Liver (tissue), 9 donors: Measurements from ENCODE around the gene GABPB1. TPM values are rescaled to one million over a fixed set of nuclear protein-coding genes. Genes with fewer than 3 reads are reported as not detected.

Source experiments
- DNase-seq: peaks from one replicate; pipeline ENCODE4 v3.0.0-alpha.2; 2017; ENCODE audit warnings: low spot score
- H3K27ac ChIP-seq, 2 donors: one replicate each; pipeline ENCODE4 v1.7.0; 2013; ENCODE audit warnings: inconsistent platforms in 2 of 2, low read length in 2 of 2, control low read depth in 1 of 2, low read depth in 1 of 2, mild to moderate bottlenecking in 1 of 2
- H3K27me3 ChIP-seq, 4 donors: one replicate each; pipeline versions ENCODE4 v1.6.1 to v1.7.0; 2013; ENCODE audit warnings: low read length in 3 of 4, inconsistent platforms in 1 of 4, mild to moderate bottlenecking in 1 of 4, moderate library complexity in 1 of 4; ENCODE audit not compliant: control insufficient read depth in 4 of 4, insufficient read depth in 4 of 4
- H3K36me3 ChIP-seq, 4 donors: one replicate each; pipeline versions ENCODE4 v1.6.1 to v1.7.0; 2013; ENCODE audit warnings: low read length in 3 of 4, mild to moderate bottlenecking in 3 of 4, low read depth in 1 of 4, moderate library complexity in 1 of 4; ENCODE audit not compliant: control insufficient read depth in 4 of 4, insufficient read depth in 3 of 4
- H3K4me1 ChIP-seq, 4 donors: one replicate each; pipeline versions ENCODE4 v1.6.1 to v1.7.0; 2013; ENCODE audit warnings: low read length in 3 of 4, mild to moderate bottlenecking in 3 of 4, moderate library complexity in 1 of 4; ENCODE audit not compliant: control insufficient read depth in 4 of 4, insufficient read depth in 4 of 4
- H3K4me3 ChIP-seq, 3 donors: one replicate each; pipeline versions ENCODE4 v1.6.1 to v1.7.0; 2013; ENCODE audit warnings: low read length in 3 of 3, control low read depth in 1 of 3, low read depth in 1 of 3, mild to moderate bottlenecking in 1 of 3
- H3K9ac ChIP-seq, 2 donors: one replicate each; pipeline ENCODE4 v1.7.0; 2013; ENCODE audit warnings: low read length in 2 of 2, mild to moderate bottlenecking in 2 of 2, moderate library complexity in 2 of 2, control low read depth in 1 of 2, low read depth in 1 of 2
- H3K9me3 ChIP-seq, 4 donors: one replicate each; pipeline versions ENCODE4 v1.6.1 to v1.7.0; 2013; ENCODE audit warnings: low read length in 3 of 4; ENCODE audit not compliant: control insufficient read depth in 4 of 4
- ATF3 ChIP-seq: IDR thresholded peaks from 2 replicates; pipeline ENCODE4 v1.6.1; 2016; ENCODE audit warnings: antibody characterized with exemption
- CTCF ChIP-seq: fragments of 150-350 bp; IDR thresholded peaks from 2 replicates; pipeline ENCODE4 v1.5.1; 2017; ENCODE audit warnings: improper control_type of control experiment, low read depth, low read length; ENCODE audit not compliant: missing input control
- EGR1 ChIP-seq, 2 donors: IDR thresholded peaks; 2 replicates each; pipeline ENCODE4 v1.6.1; 2016 to 2018; ENCODE audit warnings: antibody characterized with exemption in 2 of 2, low read depth in 2 of 2
- FOXA1 ChIP-seq: IDR thresholded peaks from 2 replicates; pipeline ENCODE4 v1.6.1; 2016; ENCODE audit warnings: antibody characterized with exemption
- FOXA2 ChIP-seq: IDR thresholded peaks from 2 replicates; pipeline ENCODE4 v1.6.1; 2016; ENCODE audit warnings: antibody characterized with exemption
- GABPA ChIP-seq, 2 donors: IDR thresholded peaks in 1 of 2; conservative IDR thresholded peaks in 1 of 2; 2 replicates each; pipeline ENCODE4 v1.6.1; 2016; ENCODE audit warnings: antibody characterized with exemption in 2 of 2, mild to moderate bottlenecking in 1 of 2, moderate library complexity in 1 of 2
- HNF4A ChIP-seq, 2 donors: conservative IDR thresholded peaks; 2 replicates each; pipeline ENCODE4 v1.6.1; 2016; ENCODE audit warnings: antibody characterized with exemption in 2 of 2, mild to moderate bottlenecking in 2 of 2
- HNF4G ChIP-seq: IDR thresholded peaks from 2 replicates; pipeline ENCODE4 v1.6.1; 2016; ENCODE audit warnings: antibody characterized with exemption
- MAX ChIP-seq: IDR thresholded peaks from 2 replicates; pipeline ENCODE4 v1.6.1; 2016; ENCODE audit warnings: antibody characterized with exemption
- RAD21 ChIP-seq, 2 donors: IDR thresholded peaks; 2 replicates each; pipeline ENCODE4 v1.6.1; 2016; ENCODE audit warnings: antibody characterized with exemption in 2 of 2, mild to moderate bottlenecking in 2 of 2
- REST ChIP-seq: IDR thresholded peaks from 2 replicates; pipeline ENCODE4 v1.6.1; 2016; ENCODE audit warnings: antibody characterized with exemption, mild to moderate bottlenecking
- RXRA ChIP-seq, 2 donors: IDR thresholded peaks; 2 replicates each; pipeline ENCODE4 v1.6.1; 2017 to 2018; ENCODE audit warnings: antibody characterized with exemption in 2 of 2, mild to moderate bottlenecking in 1 of 2
- SP1 ChIP-seq: IDR thresholded peaks from 2 replicates; pipeline ENCODE4 v1.6.1; 2018; ENCODE audit warnings: antibody characterized with exemption, mild to moderate bottlenecking
- TAF1 ChIP-seq: conservative IDR thresholded peaks from 2 replicates; pipeline ENCODE4 v1.6.1; 2016; ENCODE audit warnings: antibody characterized with exemption, mild to moderate bottlenecking
- YY1 ChIP-seq: IDR thresholded peaks from 2 replicates; pipeline ENCODE4 v1.6.1; 2016; ENCODE audit warnings: antibody characterized with exemption, mild to moderate bottlenecking
- ZBTB33 ChIP-seq: IDR thresholded peaks from 2 replicates; pipeline ENCODE4 v1.6.1; 2016; ENCODE audit warnings: antibody characterized with exemption
- WGBS: extraction: QIAGEN DNeasy Blood & Tissue Kit; methylation state at CpG from one replicate; pipeline ENCODE4 v1.1.7; 2013; 5-methylcytosine and 5-hydroxymethylcytosine counted together
- polyA plus RNA-seq, 2 donors: library from polyadenylated mRNA; stranded (reverse) in 1 of 2; unstranded in 1 of 2; fragments of 200-250 nt in 1 of 2; fragments of >200 nt in 1 of 2; fragmentation: Nextera tagmentation in 1 of 2; extraction: Ambion mirVana in 1 of 2; gene quantifications; one replicate each; pipeline versions ENCODE4 v1.2.1 to v1.2.3, GENCODE V29; 2013 to 2015
- total RNA-seq, 2 donors: library from RNA; depleted of rRNA; stranded (reverse); fragments of >200 nt; gene quantifications; one replicate each; pipeline ENCODE4 v1.2.3, GENCODE V29; 2014
- donor health status: healthy.
- donor health status: healthy.
- donor health status: healthy.
- donor health status: healthy.
- donor health status: healthy.

GABPB1 gene
- total and polyA plus RNA-seq, 4 donors, result 4.4 to 23.6 (median 9.8) TPM

- 80% methylated on average over 14 of the region's 14 CpGs for WGBS
- Histone ChIP-seq H3K9me3 (no peaks in the 10 kb centered on the region), H3K27ac (peak overlapping the region; percentile 79 to 88), H3K4me1 (peaks cover 25 to 70% (median 59%) of the 10 kb centered on the region in 4 donors), H3K9ac (peak overlapping the region in 1 of 2 donors; percentile 37), H3K27me3 (no peaks in the 10 kb centered on the region), H3K4me3 (no peak overlapping the region), H3K36me3 (no peaks in the 10 kb centered on the region)
- DNase-seq, result no peak
- TF ChIP-seq ATF3, result no peak
These were observed 107.0 kb downstream of the GABPB1 start for GRCh38 chr15:50247819-50248655.

GRCh38 chr15:50246631-50247030, 108.4 kb downstream of the GABPB1 start:
- H3K9ac ChIP-seq, result peak overlapping the region in 1 of 2 donors; percentile 8
- H3K36me3 ChIP-seq, result no peaks in the 10 kb centered on the region
- H3K27ac ChIP-seq, result peak overlapping the region; percentile 61 to 76
- TF ChIP-seq GABPA (IDR thresholded peaks at IDR 0.05 in 1 of 2, conservative IDR thresholded peaks at IDR 0.05 in 1 of 2) (no peak), TAF1 (no peak), RXRA (IDR thresholded peaks at IDR 0.05) (peak in 1 of 2 donors; percentile 35), HNF4A (conservative IDR thresholded peaks at IDR 0.05) (no peak), FOXA1 (no peak), YY1 (no peak), ZBTB33 (no peak), EGR1 (IDR thresholded peaks at IDR 0.05; ENCODE audit: low read depth in 2 of 2) (no peak), RAD21 (IDR thresholded peaks at IDR 0.05) (no peak)
- no peak for DNase-seq
- peaks cover 25 to 73% (median 60%) of the 10 kb centered on the region in 4 donors for H3K4me1 ChIP-seq
- 65% methylated on average over 2 of the region's 2 CpGs for WGBS
- H3K9me3 ChIP-seq, result no peaks in the 10 kb centered on the region
- no peak overlapping the region for H3K4me3 ChIP-seq
- H3K27me3 ChIP-seq, result no peaks in the 10 kb centered on the region

GRCh38 chr15:50244959-50245624, 109.9 kb downstream of the GABPB1 start:
- no peaks in the 10 kb centered on the region for H3K36me3 ChIP-seq
- H3K27ac ChIP-seq, result peak overlapping the region; percentile 79 to 85
- H3K4me3 ChIP-seq, result no peak overlapping the region
- no peaks in the 10 kb centered on the region for H3K9me3 ChIP-seq
- no peak for DNase-seq
- no peak overlapping the region for H3K9ac ChIP-seq
- H3K27me3 ChIP-seq, result no peaks in the 10 kb centered on the region
- 39% methylated on average over 2 of the region's 2 CpGs for WGBS
- H3K4me1 ChIP-seq, result peaks cover 17 to 61% (median 48%) of the 10 kb centered on the region in 4 donors
- TF ChIP-seq FOXA1 (peak; percentile 84), GABPA (IDR thresholded peaks at IDR 0.05 in 1 of 2, conservative IDR thresholded peaks at IDR 0.05 in 1 of 2) (peak in 1 of 2 donors; percentile 42), EGR1 (IDR thresholded peaks at IDR 0.05; ENCODE audit: low read depth in 2 of 2) (peak in 1 of 2 donors; percentile 40), FOXA2 (peak; percentile 89), REST (peak; percentile 88), TAF1 (no peak), HNF4A (conservative IDR thresholded peaks at IDR 0.05) (peak; percentile 92 to 94), YY1 (peak; percentile 87), SP1 (peak; percentile 98), ATF3 (no peak), CTCF (no peak), HNF4G (peak; percentile 70), RXRA (IDR thresholded peaks at IDR 0.05) (peak; percentile 99 to 100), MAX (peak; percentile 95)
